GM18907 (cell line): Measurements from ENCODE around the gene TTC6.
"Not testable (repeated sequence)": the region's sequence is repeated elsewhere in the genome, so short reads cannot be mapped to it uniquely, and the experiment has no call there.

Source experiments
- ATAC-seq: cut with Tn5 transposase; IDR thresholded peaks from one replicate; pipeline ENCODE4 v1.9.1; 2021; ENCODE audit warnings: mild to moderate bottlenecking, moderate library complexity; ENCODE audit not compliant: unreplicated experiment

Gene TTC6, protein sequence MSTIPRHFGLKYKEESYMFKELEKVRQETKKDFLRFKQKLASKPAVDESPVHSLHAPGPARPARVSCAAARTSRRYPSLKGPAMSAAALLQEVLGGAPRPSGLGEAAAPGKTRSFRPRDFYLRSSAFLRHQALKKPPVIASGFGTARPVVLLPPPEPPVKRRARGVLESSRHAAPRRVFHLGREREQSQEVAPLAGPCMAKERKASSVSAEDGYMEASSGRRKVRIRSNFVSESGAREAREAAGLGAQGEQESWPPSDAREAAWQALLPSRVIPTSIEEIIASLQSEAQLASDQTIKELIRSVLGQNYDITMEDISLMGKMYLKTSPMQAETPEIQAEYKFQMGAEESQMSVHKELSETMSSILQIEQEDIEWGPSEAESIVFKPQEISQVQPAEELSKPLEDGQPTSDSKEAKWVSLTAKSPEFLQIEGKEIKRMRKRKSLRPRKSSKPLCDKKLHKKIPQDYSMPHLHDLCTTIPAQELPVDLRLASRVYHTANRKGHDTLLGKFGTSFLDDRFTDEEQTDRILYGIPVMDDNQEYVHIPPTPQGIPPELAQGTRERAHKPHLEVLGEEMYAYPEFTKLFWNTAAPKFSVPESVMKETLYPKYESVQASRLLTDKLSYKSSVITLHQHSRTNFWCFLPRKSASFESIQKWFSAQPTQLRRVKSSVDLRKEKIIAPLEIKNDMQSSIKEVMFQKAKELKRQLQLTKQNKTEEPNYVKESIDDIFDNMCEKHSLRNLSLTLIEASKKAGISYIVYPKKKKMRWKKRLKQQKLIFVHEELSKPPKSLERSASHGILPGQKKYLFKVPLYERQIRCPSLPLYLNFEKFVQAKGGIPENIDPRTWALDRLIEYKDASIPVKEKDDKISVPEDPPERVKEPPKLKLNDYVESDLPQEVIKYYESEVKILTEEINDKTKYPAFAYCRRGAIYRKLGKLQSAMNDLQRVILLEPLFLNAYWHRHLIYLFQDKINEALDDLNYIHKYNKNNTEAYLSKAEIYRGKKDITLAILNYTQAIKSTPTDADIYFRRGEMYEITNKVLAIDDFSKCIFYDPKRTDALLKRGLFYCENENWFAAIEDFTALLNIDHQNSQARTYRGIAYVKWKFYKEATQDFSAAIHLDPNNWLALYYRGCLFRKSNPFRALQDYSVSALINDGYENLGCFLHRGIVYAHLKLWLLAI (N-terminal part only)

DNA sequence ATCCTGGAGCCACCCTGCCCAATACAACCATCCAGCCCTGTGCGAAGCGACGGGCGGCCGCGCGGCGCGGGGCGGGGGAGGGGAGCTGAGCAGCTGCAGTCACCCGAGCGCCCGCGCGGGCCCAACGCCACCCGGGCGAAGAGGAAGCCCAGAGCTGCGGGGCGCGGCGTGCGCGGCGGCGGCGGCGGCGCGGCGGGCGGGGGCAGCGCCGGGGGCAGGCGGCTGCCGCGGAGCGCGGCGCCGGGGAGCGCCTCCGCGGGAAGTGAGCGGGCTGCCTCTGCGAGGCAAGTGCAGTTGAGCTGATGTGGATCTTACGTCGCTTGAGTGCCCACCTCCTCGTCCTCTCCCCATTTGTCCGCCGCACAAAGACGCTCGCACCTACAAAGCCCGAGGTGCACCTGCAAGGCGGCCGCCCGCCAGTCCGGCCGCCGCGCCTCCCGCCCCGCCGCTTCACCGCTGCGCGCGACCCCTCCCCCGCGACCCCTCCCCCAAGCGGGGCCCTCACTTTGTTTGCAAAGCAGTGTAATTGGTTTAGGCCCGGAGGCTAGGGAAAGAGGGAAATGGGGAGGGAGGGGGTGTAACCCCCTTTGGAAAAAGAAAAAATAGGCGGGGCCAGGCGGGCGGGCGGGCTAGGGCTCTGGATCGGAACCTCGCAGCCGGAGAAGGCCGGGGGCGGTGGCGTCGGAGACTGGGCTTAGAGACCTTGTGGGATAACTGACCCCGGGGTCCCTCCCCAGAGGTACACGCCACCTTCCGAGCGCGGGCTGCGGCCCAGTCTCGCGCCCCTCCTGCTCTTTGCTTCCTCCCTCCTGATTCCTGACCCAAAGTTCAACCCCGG is at the start of gene TTC6, which contains the start of gene FOXA1:
TTC6 (plus strand) TSS at position 659 of the 838 bp plus-strand sequence. CDS start 26,436 bp downstream, outside the sequence.
FOXA1 (minus strand) TSS at position 279 of the 838 bp plus-strand sequence; CDS start at position 2, 277 bp downstream.
- no peak for ATAC-seq

DNA sequence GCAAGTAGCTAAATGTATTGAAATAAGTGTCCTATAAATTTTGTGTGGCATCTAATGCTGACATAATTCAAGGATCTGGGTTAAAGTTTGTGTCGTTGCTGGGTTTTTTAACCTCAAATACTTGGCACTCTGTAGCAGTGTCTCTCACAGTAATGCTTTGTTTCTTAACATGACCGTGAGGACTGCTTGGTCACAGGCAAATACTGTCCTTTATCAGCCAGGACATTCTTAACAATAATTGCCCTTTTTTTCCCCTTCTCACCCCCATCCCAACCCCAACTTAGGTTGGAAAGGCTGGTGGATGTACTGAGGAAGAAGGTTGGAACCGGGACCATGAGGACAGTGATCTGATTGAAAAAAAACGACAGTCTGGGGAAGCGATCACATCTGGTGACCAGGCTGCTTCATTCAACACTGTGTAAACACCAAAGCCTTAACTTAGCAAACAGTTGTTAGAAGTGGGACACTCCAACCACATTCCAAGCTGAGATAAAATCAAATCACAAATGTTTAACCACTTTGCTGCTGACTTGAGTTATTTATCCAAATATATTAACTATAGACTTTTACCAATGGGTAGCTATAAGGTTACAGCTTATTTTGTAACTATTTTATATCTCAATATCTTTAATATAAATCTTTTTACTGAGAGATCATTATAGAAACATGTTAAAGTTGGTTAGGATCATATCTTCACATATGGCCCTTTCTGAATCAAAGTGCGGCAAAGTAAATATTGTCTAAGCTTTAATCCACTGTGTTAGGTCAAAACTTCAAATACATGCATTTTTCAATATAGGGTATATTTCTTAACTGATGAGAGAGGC is 48.6 kb upstream of the TTC6 start:
- ATAC-seq, result no peak

DNA sequence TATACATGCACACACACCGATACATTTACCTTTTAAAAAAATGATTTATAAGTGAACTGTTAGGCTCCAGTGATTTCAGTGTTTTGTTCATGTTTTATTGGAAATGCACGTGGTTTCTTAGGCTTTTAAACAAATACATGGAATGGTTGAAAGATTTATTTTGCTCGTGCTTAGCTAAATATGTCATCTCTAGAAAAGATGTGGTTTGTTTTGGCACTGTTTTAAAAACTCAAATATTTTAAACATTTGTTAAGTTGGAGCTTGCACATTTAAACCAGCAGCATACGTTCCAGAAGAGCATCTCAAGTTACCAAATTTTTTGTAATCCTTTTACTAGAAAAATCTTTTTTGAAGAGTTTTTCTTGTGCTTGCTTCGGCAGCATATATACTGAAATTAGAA is 44.9 kb upstream of the TTC6 start:
- no peak for ATAC-seq

DNA sequence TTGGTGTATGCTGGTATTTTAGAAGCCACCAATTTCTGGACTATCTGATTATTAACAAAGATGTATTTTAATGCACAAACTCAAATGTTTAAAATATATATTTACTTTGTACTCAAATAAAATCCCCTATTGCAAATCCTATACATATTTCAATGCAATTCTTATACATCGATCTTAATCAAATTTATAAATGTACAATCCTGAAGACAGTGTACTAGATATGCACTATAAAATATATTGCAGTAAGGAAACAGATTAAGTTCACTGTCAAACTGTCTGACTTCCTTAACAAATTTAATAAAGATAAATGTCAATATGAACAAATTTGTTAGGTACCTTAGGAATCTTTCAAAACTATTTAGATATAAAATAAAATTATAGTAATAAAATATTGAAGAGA is 44.3 kb upstream of the TTC6 start:
- no peak for ATAC-seq

DNA sequence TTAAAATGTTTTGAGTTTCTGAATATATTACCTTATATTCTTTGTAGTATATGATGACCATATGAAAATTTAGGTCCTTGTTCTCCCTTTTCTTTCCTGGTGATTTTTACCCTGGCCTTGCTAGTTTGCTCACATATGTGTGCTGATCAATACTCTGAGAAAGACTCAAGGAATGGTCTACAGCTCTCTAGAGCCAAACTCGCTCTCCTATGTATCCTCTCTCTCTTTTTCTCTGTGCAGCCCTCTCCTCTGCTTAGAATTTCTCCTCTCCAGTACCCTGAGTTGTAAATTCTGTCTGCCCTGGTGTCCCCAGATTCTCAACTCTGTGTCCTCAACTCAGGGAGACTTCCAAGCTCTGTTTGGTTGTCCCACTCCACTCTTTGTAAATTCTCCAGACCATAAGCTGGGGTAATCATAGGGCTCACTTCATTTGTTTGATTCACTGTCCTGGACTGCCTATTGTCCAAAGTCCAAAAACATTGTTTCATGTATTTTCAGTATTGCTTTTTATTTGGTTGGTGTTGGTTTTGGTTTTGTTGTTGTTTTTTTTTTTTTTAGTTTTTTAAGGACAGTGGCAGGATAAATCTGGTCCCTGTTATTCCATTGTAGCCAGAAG is 41.4 kb upstream of the TTC6 start:
- no peak for ATAC-seq

DNA sequence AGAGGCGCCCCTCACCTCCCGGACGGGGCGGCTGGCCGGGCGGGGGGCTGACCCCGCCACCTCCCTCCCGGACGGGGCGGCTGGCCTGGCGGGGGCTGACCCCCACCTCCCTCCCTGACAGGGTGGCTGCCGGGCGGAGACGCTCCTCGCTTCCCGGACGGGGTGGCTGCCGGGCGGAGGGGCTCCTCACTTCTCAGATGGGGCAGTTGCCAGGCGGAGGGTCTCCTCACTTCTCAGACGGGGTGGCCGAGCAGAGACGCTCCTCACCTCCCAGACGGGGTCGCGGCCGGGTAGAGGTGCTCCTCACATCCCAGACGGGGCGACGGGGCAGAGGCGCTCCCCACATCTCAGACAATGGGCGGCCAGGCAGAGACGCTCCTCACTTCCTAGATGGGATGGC is 39.8 kb upstream of the TTC6 start:
- not testable (repeated sequence) for ATAC-seq

DNA sequence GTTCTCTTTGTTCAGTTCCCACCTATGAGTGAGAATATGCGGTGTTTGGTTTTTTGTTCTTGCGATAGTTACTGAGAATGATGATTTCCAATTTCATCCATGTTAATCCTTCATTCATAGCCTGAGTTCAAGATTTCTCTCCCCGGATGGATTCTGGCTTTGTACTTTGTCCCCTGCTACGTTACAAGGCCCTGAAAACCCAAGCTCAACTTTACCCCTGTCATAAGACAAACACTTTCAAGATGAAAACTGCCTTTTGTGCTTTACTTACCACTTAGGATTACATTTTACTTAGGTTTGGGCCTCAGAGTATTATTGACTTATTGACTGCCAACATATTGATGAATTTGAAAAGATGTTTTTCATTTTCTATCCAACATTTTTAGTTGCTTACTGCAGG is 36.7 kb upstream of the TTC6 start:
- ATAC-seq, result no peak

DNA sequence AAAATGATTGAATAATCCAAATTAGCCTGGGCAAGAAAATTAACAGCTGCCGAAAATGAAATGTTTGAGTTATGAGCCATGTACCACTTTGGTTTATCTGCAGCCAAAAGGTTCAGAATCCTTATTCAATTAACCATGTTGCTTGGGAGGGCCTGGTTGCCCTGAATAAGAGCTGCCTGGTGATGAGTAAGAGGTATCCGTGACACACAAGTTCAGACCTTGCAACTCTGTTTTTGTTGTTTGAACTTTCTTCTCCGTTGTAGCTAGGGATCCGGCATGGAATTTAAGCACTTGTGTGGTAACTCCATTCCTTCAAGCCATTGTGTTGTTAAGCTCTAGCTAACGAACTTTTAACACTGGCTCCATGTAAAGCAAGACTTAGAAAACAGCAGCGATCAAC is 36.0 kb upstream of the TTC6 start:
- ATAC-seq, result no peak

DNA sequence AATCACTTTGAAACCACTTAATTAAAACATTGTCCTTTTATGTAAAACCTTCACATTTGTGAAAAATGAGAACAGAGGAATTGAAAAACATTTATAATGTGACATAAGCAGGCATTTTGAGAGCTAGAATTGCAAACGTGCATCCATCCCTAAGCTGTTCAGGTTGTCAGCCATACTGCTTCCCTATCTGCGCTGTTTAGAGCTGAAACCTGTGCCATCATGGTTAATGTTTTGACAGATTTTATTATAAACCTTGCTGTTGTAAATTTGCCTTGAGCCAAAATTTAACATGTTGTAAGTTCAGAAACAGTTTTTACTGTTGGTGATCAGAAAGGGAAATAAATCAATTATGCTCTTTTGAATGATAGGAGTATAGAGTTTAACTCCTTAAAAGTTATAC is 32.2 kb upstream of the TTC6 start:
- no peak for ATAC-seq

DNA sequence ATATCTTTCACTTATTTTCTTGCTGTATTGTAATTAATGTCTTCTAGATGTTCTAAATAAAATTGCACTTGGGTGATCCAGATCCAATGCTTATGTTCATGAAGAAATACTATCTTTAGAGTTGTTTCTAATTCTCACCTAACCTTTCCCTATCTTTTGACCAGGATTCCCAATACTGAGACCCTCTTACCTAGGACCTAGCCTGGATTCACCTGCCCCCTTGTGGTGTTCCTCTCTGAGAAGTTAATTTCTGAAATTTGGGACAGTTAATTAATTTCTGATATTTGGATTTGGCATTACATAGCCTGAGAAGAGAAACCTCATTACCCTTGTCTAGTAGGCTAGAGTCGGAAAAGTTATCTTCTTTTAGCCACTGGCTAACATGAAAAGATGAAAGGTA is 29.9 kb upstream of the TTC6 start:
- no peak for ATAC-seq

DNA sequence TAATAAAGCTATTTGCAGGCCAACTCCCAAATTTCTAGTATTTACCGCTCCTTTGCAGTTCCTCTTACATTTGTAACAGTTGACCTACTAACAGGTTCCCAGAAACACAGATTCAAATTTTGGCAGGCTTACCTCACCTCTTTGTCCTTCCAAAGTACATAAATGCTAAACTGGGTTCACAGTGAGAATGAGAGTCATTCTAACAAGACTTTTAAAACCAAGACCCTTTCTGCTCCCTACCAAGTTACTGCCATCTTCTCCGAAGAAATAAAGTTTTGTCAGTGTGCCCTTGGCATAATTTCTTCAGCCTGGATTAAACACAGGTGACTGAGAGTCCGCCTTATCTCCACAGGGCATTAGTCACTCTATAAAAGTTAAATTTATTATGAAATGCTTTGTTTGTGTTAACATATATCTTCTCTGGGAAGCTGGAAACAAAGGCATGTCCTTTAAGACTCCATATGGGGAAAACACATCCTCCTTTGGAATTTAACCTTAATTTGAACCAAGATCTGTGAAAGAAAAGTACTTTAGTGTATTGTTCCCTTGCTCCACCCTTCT is 28.5 kb upstream of the TTC6 start:
- no peak for ATAC-seq

DNA sequence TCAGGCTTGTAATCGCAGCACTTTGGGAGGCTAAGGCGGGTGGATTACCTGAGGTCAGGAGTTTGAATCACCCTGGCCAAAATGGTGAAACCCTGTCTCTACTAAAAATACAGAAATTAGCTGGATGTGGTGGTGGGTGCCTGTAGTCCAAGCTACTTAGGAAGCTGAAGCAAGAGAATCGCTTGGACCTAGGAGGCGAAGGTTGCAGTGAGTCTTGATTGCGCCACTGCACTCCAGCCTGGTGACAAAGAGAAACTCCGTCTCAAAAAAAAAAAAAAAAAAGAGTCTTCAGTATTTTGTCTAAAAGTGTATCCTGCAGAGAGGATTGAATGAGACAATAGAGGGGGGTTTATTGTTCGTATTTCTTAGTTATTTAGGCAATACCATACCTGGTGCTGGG is 25.7 kb upstream of the TTC6 start:
- ATAC-seq, result no peak

DNA sequence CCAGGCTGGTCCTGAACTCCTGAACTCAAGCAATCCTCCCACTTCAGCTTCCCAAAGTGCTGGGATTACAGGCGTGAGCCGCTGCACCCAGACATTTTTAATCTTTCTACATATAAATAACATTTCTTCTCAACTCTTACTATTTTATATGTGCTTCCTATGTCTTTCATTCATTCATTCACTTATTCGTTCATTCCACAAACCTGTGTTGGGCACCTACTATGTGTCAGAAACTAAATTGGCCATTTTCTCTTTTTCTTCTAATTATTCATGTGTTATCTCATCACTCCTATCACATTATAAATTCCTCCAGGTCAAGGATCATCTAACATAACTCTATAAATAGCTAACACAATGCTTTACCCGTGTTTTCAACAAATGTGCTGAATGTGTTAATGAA is 24.0 kb upstream of the TTC6 start:
- no peak for ATAC-seq

DNA sequence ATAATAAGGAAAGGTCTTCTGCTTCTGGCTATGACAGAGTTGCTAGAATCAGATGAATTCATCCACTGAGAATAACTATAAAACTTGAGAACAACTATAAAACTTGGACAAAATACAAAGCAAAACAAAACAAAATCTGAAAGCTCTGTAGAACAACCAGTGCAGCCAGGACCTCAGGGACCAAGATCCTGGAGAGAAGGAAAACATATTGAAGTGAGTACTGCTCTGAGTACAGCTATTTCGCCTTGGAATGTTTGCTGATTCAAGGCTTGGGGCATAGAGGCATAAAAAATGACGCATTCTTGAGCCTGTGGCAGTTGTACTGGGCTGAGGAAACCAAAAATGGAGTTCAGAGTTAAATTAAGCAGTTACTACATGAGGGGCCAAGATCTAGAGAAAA is 22.1 kb upstream of the TTC6 start:
- no peak for ATAC-seq

DNA sequence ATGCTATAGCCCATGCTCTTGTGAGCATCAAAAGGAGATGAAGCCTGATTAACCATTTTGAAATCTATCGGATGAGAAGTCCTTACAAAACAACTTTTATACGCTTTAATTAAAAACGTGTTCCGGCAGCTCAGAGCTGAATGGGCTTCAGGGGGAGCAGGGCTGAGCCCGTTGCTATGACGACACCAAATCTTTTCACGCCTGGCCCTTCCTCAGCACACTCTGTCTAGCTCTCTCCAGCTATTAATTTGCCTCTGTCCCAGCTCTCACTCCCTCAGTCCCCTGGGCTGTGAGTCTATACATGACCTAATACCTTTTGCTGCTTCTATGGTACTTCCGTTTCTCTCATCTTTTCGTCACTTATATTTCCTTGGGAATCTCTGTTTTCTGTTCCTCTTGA is 16.2 kb upstream of the TTC6 start:
- no peak for ATAC-seq

DNA sequence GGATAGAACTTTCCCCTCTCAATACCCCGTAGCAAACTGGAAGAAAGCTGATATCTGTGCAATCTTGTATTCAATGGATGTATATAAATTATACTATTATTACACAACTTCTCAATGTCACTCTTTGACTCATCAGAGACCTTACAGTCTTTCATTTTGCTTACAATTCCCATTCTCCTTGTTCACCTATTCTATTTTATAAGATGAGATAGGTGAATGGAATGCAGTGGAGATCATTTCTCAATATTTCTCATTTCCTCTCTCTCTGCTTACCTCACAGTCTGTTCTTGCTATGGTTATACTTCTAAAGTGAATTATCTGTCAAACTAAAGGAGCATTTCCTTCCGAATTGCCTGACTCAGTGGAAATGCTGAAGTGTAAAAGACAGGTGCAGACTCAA is 15.3 kb upstream of the TTC6 start:
- ATAC-seq, result no peak

DNA sequence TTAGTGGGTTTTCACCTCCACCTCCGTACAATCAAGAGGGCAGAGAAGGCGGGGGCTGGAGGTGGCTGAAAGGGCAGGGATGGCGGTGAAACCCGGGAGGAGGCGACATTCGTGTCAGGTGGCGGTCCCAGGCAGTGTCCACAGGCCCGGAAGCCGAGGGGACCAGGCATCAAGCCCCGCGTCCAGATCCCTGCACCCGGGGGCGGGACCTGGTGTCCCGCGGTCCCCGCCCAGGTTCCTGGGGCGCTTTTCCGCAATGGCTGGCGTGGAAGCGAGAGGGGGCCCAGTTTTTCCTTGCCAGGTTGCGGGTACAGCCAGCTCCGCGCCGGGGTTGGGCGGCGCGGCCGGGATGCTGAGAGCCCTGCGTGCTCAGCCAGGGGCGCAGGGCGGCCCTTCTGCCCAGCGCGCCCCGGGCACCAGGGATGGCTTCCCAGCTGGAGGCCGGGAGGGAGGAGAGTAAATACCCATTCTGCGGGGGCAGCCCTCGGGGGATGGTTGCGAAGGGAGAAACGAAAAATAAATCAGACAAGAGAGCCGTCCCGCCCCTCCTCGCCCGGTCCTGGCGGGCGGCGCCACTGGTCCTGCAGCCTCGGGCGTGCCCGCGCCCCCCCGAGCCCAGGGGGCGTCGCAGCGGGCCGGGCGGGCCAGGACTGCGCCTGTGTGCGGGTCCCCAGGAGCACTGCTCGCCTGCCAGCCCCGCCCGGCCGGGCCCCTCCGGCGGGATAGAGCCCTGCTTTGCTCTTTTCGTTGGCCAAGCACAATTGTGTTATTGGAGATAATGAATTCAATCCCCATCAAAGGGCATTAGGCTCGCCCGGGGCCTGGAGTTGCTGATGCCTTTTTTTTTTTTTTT is 11.8 kb upstream of the TTC6 start:
- ATAC-seq, result no peak
